DND-41 (cell line): Measurements from ENCODE around the gene UCK2.
A peak's percentile ranks its signal among the peaks of the same experiment; 100 is the strongest.

ENCODE experiments used
- ATAC-seq: fragments of 200-7000 bp; cut with Tn5 transposase; 3 replicates; pipeline ENCODE4 v1.9.1; 2021; ENCODE audit warnings: low read depth; ENCODE audit not compliant: insufficient read depth
- DNase-seq: peaks from one replicate; pipeline ENCODE4 v3.0.0-alpha.2; 2020
- H2AFZ ChIP-seq: 2 replicates; pipeline ENCODE4 v1.6.0; 2012; ENCODE audit warnings: low read depth, low read length
- H3K27ac ChIP-seq: 2 replicates; pipeline ENCODE4 v1.5.1; 2012; ENCODE audit warnings: low read length, inconsistent platforms
- H3K27me3 ChIP-seq: fragments of 200-600 bp; sonication (generic); 2 replicates; pipeline ENCODE4 v1.6.0; 2012; ENCODE audit warnings: low read length, mild to moderate bottlenecking, inconsistent platforms; ENCODE audit not compliant: insufficient read depth, poor library complexity
- H3K36me3 ChIP-seq: 2 replicates; pipeline ENCODE4 v1.5.1; 2012; ENCODE audit warnings: low read length, inconsistent platforms; ENCODE audit not compliant: insufficient read depth
- H3K4me1 ChIP-seq: 2 replicates; pipeline ENCODE4 v1.5.1; 2012; ENCODE audit warnings: mild to moderate bottlenecking, low read length; ENCODE audit not compliant: insufficient read depth
- H3K4me2 ChIP-seq: 2 replicates; pipeline ENCODE4 v1.6.0; 2012; ENCODE audit warnings: mild to moderate bottlenecking, moderate library complexity, low read length, inconsistent platforms; ENCODE audit not compliant: insufficient read depth
- H3K4me3 ChIP-seq, 2 experiments: fragments of 200-600 bp in 1 of 2; shearing (Covaris generic) in 1 of 2; 2 replicates each; pipeline ENCODE4 v1.5.1; 2012 to 2016; ENCODE audit warnings: inconsistent platforms in 2 of 2, low read length in 2 of 2, mild to moderate bottlenecking in 2 of 2, low read depth in 1 of 2, moderate library complexity in 1 of 2
- H3K79me2 ChIP-seq: 2 replicates; pipeline ENCODE4 v1.6.0; 2012; ENCODE audit warnings: low read length, inconsistent platforms; ENCODE audit not compliant: insufficient read depth
- H3K9ac ChIP-seq: 2 replicates; pipeline ENCODE4 v1.6.0; 2012; ENCODE audit warnings: low read depth, mild to moderate bottlenecking, inconsistent platforms, low read length, moderate library complexity
- H3K9me3 ChIP-seq: 2 replicates; pipeline ENCODE4 v1.5.1; 2012; ENCODE audit warnings: low read length, moderate library complexity, mild to moderate bottlenecking, inconsistent platforms; ENCODE audit not compliant: insufficient read depth, severe bottlenecking
- H4K20me1 ChIP-seq: 2 replicates; pipeline ENCODE4 v1.6.0; 2012; ENCODE audit warnings: low read length; ENCODE audit not compliant: insufficient read depth
- CTCF ChIP-seq: IDR thresholded peaks from 2 replicates; pipeline ENCODE4 v1.5.1; 2012; ENCODE audit warnings: borderline replicate concordance, low read length, moderate library complexity, mild to moderate bottlenecking; ENCODE audit not compliant: poor library complexity, severe bottlenecking; ENCODE audit errors: extremely low read depth
- EZH2 ChIP-seq: IDR thresholded peaks from 3 replicates; pipeline ENCODE4 v1.6.1; 2012; ENCODE audit warnings: borderline replicate concordance, low read depth, mild to moderate bottlenecking, moderate library complexity, low read length, inconsistent platforms; ENCODE audit not compliant: severe bottlenecking

UCK2 gene

GRCh38 chr1:165855010-165855838 lies 27.8 kb downstream of the UCK2 start:
- H3K27ac ChIP-seq: peak overlapping the region; percentile 97
- no peak for ATAC-seq
- H4K20me1 ChIP-seq: peaks cover 49% of the 10 kb centered on the region
- no peaks in the 10 kb centered on the region for H3K9me3 ChIP-seq
- no peak overlapping the region for H2AFZ ChIP-seq
- peaks cover 100% of the 10 kb centered on the region for H3K4me1 ChIP-seq
- peaks cover 17% of the 10 kb centered on the region for H3K36me3 ChIP-seq
- H3K4me2 ChIP-seq: peak overlapping the region; percentile 42
- TF ChIP-seq CTCF: no peak
- DNase-seq: no peak
- H3K9ac ChIP-seq: 0 out of 2 replicates have a peak overlapping the region, but pooled peaks have one; percentile 5
- H3K27me3 ChIP-seq: no peaks in the 10 kb centered on the region
- H3K79me2 ChIP-seq: peaks cover 90% of the 10 kb centered on the region
- no peak overlapping the region for H3K4me3 ChIP-seq

GRCh38 chr1:165856021-165856420 lies 28.6 kb downstream of the UCK2 start:
- Histone ChIP-seq H3K36me3 (peaks cover 18% of the 10 kb centered on the region), H3K79me2 (peaks cover 97% of the 10 kb centered on the region), H4K20me1 (peaks cover 55% of the 10 kb centered on the region), H3K4me3 (no peak overlapping the region), H3K9me3 (no peaks in the 10 kb centered on the region), H3K27ac (peak overlapping the region; percentile 97), H3K9ac (no peak overlapping the region), H3K27me3 (no peaks in the 10 kb centered on the region), H3K4me1 (peaks cover 100% of the 10 kb centered on the region), H2AFZ (no peak overlapping the region), H3K4me2 (no peak overlapping the region; the same call in 1 of the 2 replicates)
- DNase-seq: no peak
- no peak for ATAC-seq
- no peak for TF ChIP-seq EZH2
- no peak for TF ChIP-seq CTCF

- H3K4me3 ChIP-seq: no peak overlapping the region
Measured at GRCh38 chr1:165856606-165857005, 29.2 kb downstream of the UCK2 start.

More at GRCh38 chr1:165856606-165857005, 29.2 kb downstream of the UCK2 start:
- H3K79me2 ChIP-seq: peaks cover 98% of the 10 kb centered on the region
- H3K9me3 ChIP-seq: no peaks in the 10 kb centered on the region
- H3K36me3 ChIP-seq: peaks cover 19% of the 10 kb centered on the region
- H3K4me1 ChIP-seq: peaks cover 97% of the 10 kb centered on the region
- H3K9ac ChIP-seq: no peak overlapping the region
- no peak for ATAC-seq
- no peak for DNase-seq
- peak overlapping the region; percentile 77 for H3K27ac ChIP-seq
- H4K20me1 ChIP-seq: peaks cover 56% of the 10 kb centered on the region
- H2AFZ ChIP-seq: no peak overlapping the region
- H3K4me2 ChIP-seq: no peak overlapping the region
- no peaks in the 10 kb centered on the region for H3K27me3 ChIP-seq
- TF ChIP-seq EZH2 (no peak), CTCF (no peak)
